Tibial artery (tissue), 4 donors: ENCODE results near the gene S100A2.

ENCODE experiments used
- DNase-seq, 2 donors: peaks; one replicate each; pipeline ENCODE4 v3.0.0-alpha.2; 2019
- H3K27ac ChIP-seq, 2 donors: fragments of 200-600 bp; sonication (generic) in 1 of 2; 1 replicate in 1 of 2; 2 replicates in 1 of 2; pipeline ENCODE4 v1.5.1; 2018 to 2019; ENCODE audit warnings: mild to moderate bottlenecking in 1 of 2
- H3K27me3 ChIP-seq, 2 donors: fragments of 200-600 bp; sonication (generic) in 1 of 2; one replicate each; pipeline versions ENCODE4 v1.5.1 to v1.6.0; 2016 to 2019
- H3K36me3 ChIP-seq, 3 donors: fragments of 200-600 bp; sonication (generic) in 2 of 3; one replicate each; pipeline ENCODE4 v1.5.1; 2016 to 2019; ENCODE audit warnings: mild to moderate bottlenecking in 2 of 3
- H3K4me1 ChIP-seq, 4 donors: fragments of 200-600 bp; sonication (generic) in 2 of 4; 1 replicate in 3 of 4; 2 replicates in 1 of 4; pipeline ENCODE4 v1.5.1; 2016 to 2019
- H3K4me3 ChIP-seq, 2 donors: fragments of 200-600 bp; sonication (generic) in 1 of 2; 1 replicate in 1 of 2; 2 replicates in 1 of 2; pipeline ENCODE4 v1.5.1; 2018 to 2019; ENCODE audit warnings: mild to moderate bottlenecking in 2 of 2
- H3K9me3 ChIP-seq, 3 donors: fragments of 200-600 bp; sonication (generic) in 1 of 3; one replicate each; pipeline ENCODE4 v1.5.1; 2016 to 2019
- CTCF ChIP-seq, 2 experiments: fragments of 200-600 bp in 1 of 2; fragments of 450-650 bp in 1 of 2; IDR thresholded peaks; one replicate each; pipeline ENCODE4 v1.5.1; 2017 to 2019; ENCODE audit warnings: antibody characterized with exemption in 2 of 2, mild to moderate bottlenecking in 1 of 2, moderate library complexity in 1 of 2
- intact Hi-C: fragments of 100-400 bp; cut with DNase I; formaldehyde crosslinking; loops from one replicate; pipeline ENCODE4 v1.15.0; 2023; ENCODE audit warnings: low total_unique reads

Gene S100A2

GRCh38 chr1:153546371-153546770 lies 19.3 kb downstream of the S100A2 start:
- Histone ChIP-seq H3K4me3 (peak overlapping the region; percentile 52 to 53), H3K36me3 (no peaks in the 10 kb centered on the region), H3K9me3 (no peaks in the 10 kb centered on the region), H3K4me1 (peaks cover 6 to 93% (median 87%) of the 10 kb centered on the region in 4 donors), H3K27ac (peak overlapping the region; percentile 78 to 79), H3K27me3 (no peaks in the 10 kb centered on the region)
- intact Hi-C loops = no loop called here
- no peak for TF ChIP-seq CTCF (IDR thresholded peaks at IDR 0.05)
- peak; percentile 19 to 55 for DNase-seq

- peak within 1 kb of the TSS; percentile 78 to 79 for H3K27ac ChIP-seq
- no peaks in the 10 kb centered on the region for H3K9me3 ChIP-seq
- H3K4me3 ChIP-seq = peak within 1 kb of the TSS; percentile 52 to 53
- no peaks in the 10 kb centered on the region for H3K36me3 ChIP-seq
- intact Hi-C loops = no loop called here
- peaks cover 6 to 91% (median 87%) of the 10 kb centered on the region in 4 donors for H3K4me1 ChIP-seq
- peak; percentile 95 to 98 for DNase-seq
- no peaks in the 10 kb centered on the region for H3K27me3 ChIP-seq
- TF ChIP-seq CTCF (IDR thresholded peaks at IDR 0.05) = no peak
Measured at GRCh38 chr1:153545067-153546055, 20.3 kb downstream of the S100A2 start, which contains the start of gene S100A4. Gene S100A4, minus strand, starts transcription at chr1:153545806. Its CDS starts 1,012 bp downstream, at chr1:153544794.

- TF ChIP-seq CTCF (IDR thresholded peaks at IDR 0.05) = no peak
- H3K27me3 ChIP-seq = no peaks in the 10 kb centered on the region
- peak overlapping the region; percentile 52 to 53 for H3K4me3 ChIP-seq
- peaks cover 2 to 83% (median 79%) of the 10 kb centered on the region in 4 donors for H3K4me1 ChIP-seq
- no peaks in the 10 kb centered on the region for H3K9me3 ChIP-seq
- intact Hi-C loops = no loop called here
- H3K36me3 ChIP-seq = no peaks in the 10 kb centered on the region
- peak overlapping the region; percentile 78 to 79 for H3K27ac ChIP-seq
- peak in 1 of 2 donors; percentile 25 for DNase-seq
Measured at GRCh38 chr1:153544453-153545066, 21.1 kb downstream of the S100A2 start.

GRCh38 chr1:153543736-153544135 lies 21.9 kb downstream of the S100A2 start:
- H3K4me1 ChIP-seq = peaks cover 0 to 75% (median 70%) of the 10 kb centered on the region in 4 donors
- peak overlapping the region; percentile 78 to 79 for H3K27ac ChIP-seq
- no peak for TF ChIP-seq CTCF (IDR thresholded peaks at IDR 0.05)

GRCh38 chr1:153542956-153543711 lies 22.5 kb downstream of the S100A2 start:
- Histone ChIP-seq H3K9me3 (no peaks in the 10 kb centered on the region), H3K36me3 (no peaks in the 10 kb centered on the region), H3K27me3 (no peaks in the 10 kb centered on the region), H3K4me1 (peaks cover 0 to 69% (median 64%) of the 10 kb centered on the region in 4 donors), H3K4me3 (peak overlapping the region; percentile 52 to 53), H3K27ac (peak overlapping the region; percentile 78 to 79)
- DNase-seq = peak; percentile 13 to 61
- intact Hi-C loops = no loop called here
- TF ChIP-seq CTCF (IDR thresholded peaks at IDR 0.05) = no peak

More at GRCh38 chr1:153543736-153544135, 21.9 kb downstream of the S100A2 start:
- Histone ChIP-seq H3K27me3 (no peaks in the 10 kb centered on the region), H3K9me3 (no peaks in the 10 kb centered on the region), H3K36me3 (no peaks in the 10 kb centered on the region), H3K4me3 (peak overlapping the region; percentile 52 to 53)
- intact Hi-C loops = no loop called here
- DNase-seq = peak; percentile 16 to 55
